Measurements from ENCODE around the gene BMPR2. TPM values are rescaled to one million over a fixed set of nuclear protein-coding genes. Genes with fewer than 3 reads are reported as not detected.
"Not testable (repeated sequence)": the region's sequence is repeated elsewhere in the genome, so short reads cannot be mapped to it uniquely, and the experiment has no call there.

The BMPR2 gene
- total RNA-seq, 1 donor from 2014 or later: 15.0 TPM

- ATAC-seq (no peak), DNase-seq (ENCODE audit: low spot score) (no peak)
Observed at GRCh38 chr2:202514732-202515131, 138.6 kb downstream of the BMPR2 start.

- no peak for DNase-seq (ENCODE audit: low spot score)
- ATAC-seq: no peak
Observed at GRCh38 chr2:202519453-202519852, 143.3 kb downstream of the BMPR2 start.

GRCh38 chr2:202521470-202521869 lies 145.3 kb downstream of the BMPR2 start:
- ATAC-seq: no peak

GRCh38 chr2:202529389-202529788 lies 153.3 kb downstream of the BMPR2 start:
- DNase-seq (ENCODE audit: low spot score): no peak
- ATAC-seq: no peak

More at GRCh38 chr2:202521470-202521869, 145.3 kb downstream of the BMPR2 start:
- no peak for DNase-seq (ENCODE audit: low spot score)

GRCh38 chr2:202530038-202530437 lies 153.9 kb downstream of the BMPR2 start:
- peak; percentile 48 for ATAC-seq
- no peak for DNase-seq (ENCODE audit: low spot score)

- not testable (repeated sequence) for DNase-seq (ENCODE audit: low spot score); ATAC-seq
Observed at GRCh38 chr2:202535290-202535689, 159.2 kb downstream of the BMPR2 start.

GRCh38 chr2:202541137-202541536 lies 165.0 kb downstream of the BMPR2 start:
- DNase-seq (ENCODE audit: low spot score) (no peak), ATAC-seq (no peak)

GRCh38 chr2:202542142-202542541 lies 166.0 kb downstream of the BMPR2 start:
- DNase-seq (ENCODE audit: low spot score): no peak
- no peak for ATAC-seq

- ATAC-seq (no peak), DNase-seq (ENCODE audit: low spot score) (no peak)
Observed at GRCh38 chr2:202545523-202545922, 169.4 kb downstream of the BMPR2 start.

GRCh38 chr2:202545931-202546330 lies 169.8 kb downstream of the BMPR2 start:
- ATAC-seq (no peak), DNase-seq (ENCODE audit: low spot score) (no peak)

GRCh38 chr2:202546499-202547141 lies 170.5 kb downstream of the BMPR2 start:
- not testable (repeated sequence) for ATAC-seq; DNase-seq (ENCODE audit: low spot score)

GRCh38 chr2:202548240-202548639 lies 172.1 kb downstream of the BMPR2 start:
- no peak for ATAC-seq
- no peak for DNase-seq (ENCODE audit: low spot score)

- DNase-seq (ENCODE audit: low spot score); ATAC-seq: not testable (repeated sequence)
Observed at GRCh38 chr2:202551000-202551399, 174.9 kb downstream of the BMPR2 start.

- DNase-seq (ENCODE audit: low spot score): no peak
- ATAC-seq: no peak
Observed at GRCh38 chr2:202555356-202555755, 179.2 kb downstream of the BMPR2 start.

GRCh38 chr2:202560200-202560599 lies 184.1 kb downstream of the BMPR2 start:
- DNase-seq (ENCODE audit: low spot score) (no peak), ATAC-seq (no peak)

- DNase-seq (ENCODE audit: low spot score) (no peak), ATAC-seq (no peak)
Observed at GRCh38 chr2:202564226-202564625, 188.1 kb downstream of the BMPR2 start.

- DNase-seq (ENCODE audit: low spot score) (no peak), ATAC-seq (no peak)
Observed at GRCh38 chr2:202566286-202566685, 190.2 kb downstream of the BMPR2 start.

- DNase-seq (ENCODE audit: low spot score) (no peak), ATAC-seq (no peak)
Observed at GRCh38 chr2:202574541-202574940, 198.4 kb downstream of the BMPR2 start.

- DNase-seq (ENCODE audit: low spot score): not testable (repeated sequence)
Observed at GRCh38 chr2:202575194-202575593, 199.1 kb downstream of the BMPR2 start.

GRCh38 chr2:202577250-202578183 lies 201.4 kb downstream of the BMPR2 start:
- ATAC-seq (no peak), DNase-seq (ENCODE audit: low spot score) (no peak)

More at GRCh38 chr2:202575194-202575593, 199.1 kb downstream of the BMPR2 start:
- ATAC-seq: not testable (repeated sequence)

GRCh38 chr2:202582846-202583245 lies 206.7 kb downstream of the BMPR2 start:
- not testable (repeated sequence) for DNase-seq (ENCODE audit: low spot score); ATAC-seq

GRCh38 chr2:202583709-202584219 lies 207.6 kb downstream of the BMPR2 start:
- no peak for ATAC-seq

More at GRCh38 chr2:202583709-202584219, 207.6 kb downstream of the BMPR2 start:
- DNase-seq (ENCODE audit: low spot score): no peak
